G401.6 (cell line): ENCODE measurements around the gene FBXL7.

Experiments
- FAIRE-seq: peaks from 2 replicates; lab custom pipeline; 2012; peaks lifted over from hg19 to GRCh38; lab: Jason Lieb, UNC

FBXL7 gene

GRCh38 chr5:15545082-15545481 is 45.1 kb downstream of the FBXL7 start:
- FAIRE-seq: no peak

- no peak for FAIRE-seq
Observed at GRCh38 chr5:15547261-15547839, 47.4 kb downstream of the FBXL7 start.

- FAIRE-seq: no peak
Observed at GRCh38 chr5:15549961-15550360, 50.0 kb downstream of the FBXL7 start.

DNA sequence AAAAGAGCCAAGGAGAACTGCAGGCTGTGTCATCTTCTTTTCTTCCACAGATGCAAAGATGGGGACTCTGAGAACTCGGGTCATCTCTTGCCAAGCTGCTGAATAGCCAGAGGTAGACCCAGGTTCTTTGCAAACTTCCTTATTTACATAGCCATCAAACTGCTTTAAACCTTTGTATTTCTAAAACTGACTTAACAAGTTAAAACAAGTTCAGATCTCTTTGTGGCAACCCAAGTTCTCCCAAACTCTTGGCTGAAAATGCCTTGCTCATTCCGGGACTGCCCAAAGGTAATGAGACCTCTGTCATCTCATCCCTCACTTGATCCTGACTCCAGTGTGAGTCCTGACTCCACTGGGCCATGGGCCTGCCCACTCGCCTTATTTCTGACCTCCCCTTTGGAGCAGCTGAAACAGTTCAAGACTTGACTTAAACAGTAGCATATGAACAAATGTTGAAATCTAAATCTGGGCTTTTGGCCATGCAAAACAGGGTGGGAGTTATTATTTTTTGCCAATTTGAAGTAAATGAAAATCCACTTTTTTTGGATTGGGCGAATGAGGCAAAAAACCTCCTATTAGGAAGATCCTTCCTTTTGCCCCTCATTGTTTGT is 50.6 kb downstream of the FBXL7 start:
- no peak for FAIRE-seq

DNA sequence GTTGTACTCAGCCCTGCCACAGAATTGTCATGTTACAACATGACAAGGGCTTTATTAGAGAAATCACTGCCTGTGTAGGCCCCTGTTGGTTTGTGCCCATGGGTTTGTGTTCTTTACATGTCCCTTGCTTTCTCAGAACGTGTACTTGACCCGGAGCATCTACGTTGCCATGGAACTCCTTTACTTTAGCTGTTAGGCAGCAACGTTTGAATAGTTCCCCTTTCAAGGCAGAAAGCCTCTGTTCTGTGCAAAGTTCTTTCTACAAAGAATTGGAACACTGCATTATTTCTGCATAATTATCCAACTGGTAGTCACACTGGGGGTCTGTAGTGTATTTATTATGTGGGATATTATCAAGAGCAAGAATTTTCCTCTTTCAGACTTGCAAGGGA is 51.1 kb downstream of the FBXL7 start:
- no peak for FAIRE-seq

GRCh38 chr5:15554542-15554941 is 54.6 kb downstream of the FBXL7 start:
- no peak for FAIRE-seq

- no peak for FAIRE-seq
Observed at GRCh38 chr5:15555176-15555575, 55.2 kb downstream of the FBXL7 start.

GRCh38 chr5:15558240-15558639 is 58.3 kb downstream of the FBXL7 start:
- no peak for FAIRE-seq

GRCh38 chr5:15558681-15559080 is 58.7 kb downstream of the FBXL7 start:
- FAIRE-seq: no peak

GRCh38 chr5:15560421-15560820 is 60.4 kb downstream of the FBXL7 start:
- FAIRE-seq: no peak

DNA sequence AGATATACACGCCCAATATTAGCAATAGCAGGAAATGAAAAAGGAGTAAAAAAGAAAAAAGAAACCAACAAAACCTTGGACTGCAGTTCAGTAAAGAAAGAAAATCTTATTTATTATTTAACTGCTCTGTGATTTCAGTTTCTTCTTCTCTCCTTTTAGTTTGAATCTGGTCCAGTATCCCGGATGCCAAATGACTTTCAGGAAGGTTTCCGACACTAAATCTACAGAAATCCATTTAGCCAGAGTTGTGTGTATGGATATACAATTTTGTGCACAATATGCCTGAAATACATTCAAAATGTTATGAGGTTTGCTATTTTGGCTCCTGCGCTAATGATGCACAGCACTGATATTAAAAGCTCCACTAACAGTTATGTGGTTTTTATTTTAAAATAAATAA is 64.5 kb downstream of the FBXL7 start:
- no peak for FAIRE-seq

DNA sequence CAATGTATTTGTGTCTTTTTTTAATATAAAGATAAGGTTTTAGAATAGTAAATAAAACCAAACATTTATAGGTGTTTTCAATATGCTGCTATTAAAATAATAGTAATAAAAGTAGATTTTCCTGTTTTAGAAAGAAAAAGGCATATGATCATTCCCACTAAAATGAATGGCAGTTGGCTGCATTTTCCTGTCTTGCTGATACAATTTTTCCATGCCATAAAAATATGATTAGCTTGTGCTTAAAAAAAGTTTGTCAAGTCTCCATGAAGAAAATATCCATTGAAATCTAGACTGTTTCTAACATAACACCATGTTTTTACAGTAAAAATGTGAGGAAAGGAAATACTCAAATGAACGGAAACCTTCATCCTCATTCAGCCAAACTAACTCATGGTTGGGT is 65.0 kb downstream of the FBXL7 start:
- no peak for FAIRE-seq

GRCh38 chr5:15566306-15566705 is 66.3 kb downstream of the FBXL7 start:
- FAIRE-seq: no peak

GRCh38 chr5:15566789-15567188 is 66.8 kb downstream of the FBXL7 start:
- FAIRE-seq: no peak

DNA sequence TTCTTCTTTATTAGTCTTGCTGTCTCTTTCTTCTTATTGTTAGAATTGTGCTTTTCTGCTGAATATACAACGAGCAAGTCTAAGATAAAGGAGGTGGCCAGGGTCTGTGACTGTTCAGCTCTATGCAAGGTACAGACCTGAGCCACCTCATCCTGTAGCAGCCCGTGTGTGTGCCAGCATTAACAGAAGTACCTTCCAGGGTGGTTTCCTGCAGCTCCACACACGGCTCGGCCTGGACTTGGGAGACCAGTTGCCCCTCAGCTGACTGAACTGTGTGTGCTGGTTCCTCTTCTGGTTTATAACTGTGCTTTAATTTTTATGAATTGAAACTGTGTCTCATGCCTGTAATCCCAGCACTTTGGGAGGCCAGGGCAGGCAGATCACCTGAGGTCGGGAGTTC is 70.5 kb downstream of the FBXL7 start:
- FAIRE-seq: no peak

DNA sequence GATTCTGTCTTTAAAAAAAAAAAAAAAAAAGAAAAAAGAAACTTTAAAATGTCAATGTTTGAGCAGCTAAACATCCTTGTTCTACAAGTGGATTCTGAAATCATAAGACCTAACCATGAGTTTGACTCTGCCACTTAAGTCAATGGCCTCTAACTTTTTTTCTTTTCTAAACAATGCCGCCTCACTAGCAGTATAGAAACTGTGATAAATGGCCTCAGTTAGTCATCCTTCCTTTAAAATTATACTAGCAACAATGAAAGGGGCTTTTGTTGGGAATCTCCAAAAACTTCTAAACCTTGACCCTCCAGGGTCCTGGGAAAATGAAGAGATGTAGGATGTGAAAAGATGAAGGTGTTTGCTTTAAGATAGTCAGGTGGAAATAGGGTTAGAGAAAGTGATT is 71.1 kb downstream of the FBXL7 start:
- no peak for FAIRE-seq

DNA sequence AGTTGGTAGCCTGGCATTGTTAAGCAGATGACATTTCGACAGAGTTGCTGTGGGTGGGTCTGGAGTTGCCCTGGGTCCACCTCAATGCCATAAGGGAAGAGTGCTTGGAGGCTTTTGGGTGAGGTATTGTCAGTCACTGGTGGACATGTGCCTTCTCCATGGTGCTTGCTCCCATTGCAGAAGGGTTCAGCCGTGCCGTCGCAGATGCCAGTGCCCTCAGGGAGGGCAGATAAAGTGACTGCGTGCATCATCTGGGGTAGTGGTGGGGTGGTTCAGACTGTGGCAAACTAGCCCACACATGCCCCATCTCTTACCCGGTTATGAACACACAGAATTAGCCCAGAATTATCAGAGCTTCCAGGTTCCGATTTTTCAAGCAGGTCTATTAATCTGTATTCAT is 71.6 kb downstream of the FBXL7 start:
- FAIRE-seq: no peak

DNA sequence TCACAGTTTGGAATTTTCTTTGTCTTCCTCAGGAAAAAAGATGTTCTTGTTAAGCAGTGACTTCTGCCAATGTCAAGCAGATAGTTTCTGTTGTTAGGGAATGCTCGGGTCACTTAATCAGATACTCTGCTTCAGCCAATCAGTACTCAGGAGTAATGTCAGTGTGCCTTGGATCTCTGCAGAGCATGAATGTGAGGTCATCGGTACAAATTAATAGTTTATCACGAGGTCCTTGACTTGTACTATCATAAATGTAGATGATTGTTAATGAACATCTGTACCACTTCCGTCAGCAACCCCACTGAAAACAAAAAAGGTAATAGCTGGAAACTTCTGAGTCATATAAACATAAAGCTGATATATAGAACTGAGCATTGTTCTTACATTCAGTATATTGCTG is 73.6 kb downstream of the FBXL7 start:
- FAIRE-seq: no peak

GRCh38 chr5:15574128-15574527 is 74.1 kb downstream of the FBXL7 start:
- FAIRE-seq: no peak

DNA sequence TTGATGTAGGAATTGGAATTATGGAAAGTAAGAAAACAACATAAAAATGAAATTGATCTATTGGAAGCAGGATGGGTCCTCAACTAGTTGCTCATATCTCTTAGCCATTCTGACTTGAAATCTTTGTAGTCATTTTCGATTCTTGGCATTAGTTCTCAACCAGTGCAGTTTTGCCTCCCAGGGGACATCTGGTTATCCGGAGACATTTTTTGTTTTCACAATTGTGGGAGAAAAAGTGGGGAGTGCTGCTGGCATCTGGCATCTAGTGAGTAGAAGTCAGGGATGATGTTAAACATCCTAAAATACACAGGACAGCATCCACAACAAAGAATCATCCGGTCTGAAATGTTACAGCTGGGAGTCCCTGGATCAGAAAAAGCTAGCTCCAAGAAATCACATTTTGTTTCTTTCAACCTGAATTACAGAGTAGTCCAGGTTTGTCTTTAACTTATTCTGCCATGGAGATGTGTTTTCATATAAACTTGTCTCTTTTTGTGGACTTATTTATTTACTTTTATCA is 74.9 kb downstream of the FBXL7 start:
- FAIRE-seq: no peak

DNA sequence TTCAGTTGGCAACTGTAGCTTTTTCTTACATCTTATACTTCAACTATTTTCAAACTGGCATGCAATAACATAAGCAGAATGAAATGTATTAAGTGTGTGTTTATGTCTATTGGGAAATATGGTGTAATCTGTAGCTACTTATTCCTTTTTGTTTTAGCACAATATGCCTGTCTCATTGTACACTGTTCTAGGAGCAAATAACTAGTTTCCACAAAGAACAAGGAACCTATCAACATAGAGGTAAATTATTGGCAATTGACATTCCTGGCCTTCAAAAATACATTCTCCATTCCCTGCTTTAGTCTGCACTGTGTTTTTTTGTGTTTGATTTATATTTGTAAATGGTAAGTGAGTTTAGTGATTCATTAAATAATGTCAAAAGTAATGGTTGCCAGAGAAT is 75.7 kb downstream of the FBXL7 start:
- no peak for FAIRE-seq

DNA sequence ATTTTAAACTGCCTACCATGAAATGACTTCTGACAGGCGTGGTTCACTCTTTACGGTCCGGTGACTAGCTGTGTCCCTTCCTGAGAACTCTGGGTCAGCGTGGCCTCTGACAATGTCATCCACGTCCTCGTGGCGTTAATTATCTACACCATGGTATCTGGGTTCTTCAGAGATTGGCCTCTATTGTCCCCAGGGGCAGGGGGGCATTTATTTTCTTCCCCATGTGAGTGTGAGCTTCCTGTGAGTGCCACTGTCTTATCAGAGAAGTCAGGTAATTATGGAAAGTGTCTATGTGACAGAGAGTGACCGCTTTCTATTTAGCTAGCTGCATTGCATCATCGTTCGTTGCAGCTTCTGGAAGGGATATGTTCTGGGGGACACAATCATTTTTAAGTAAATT is 77.2 kb downstream of the FBXL7 start:
- FAIRE-seq: no peak

GRCh38 chr5:15577831-15578230 is 77.9 kb downstream of the FBXL7 start:
- no peak for FAIRE-seq

GRCh38 chr5:15579193-15579990 is 79.4 kb downstream of the FBXL7 start:
- no peak for FAIRE-seq
